Neural progenitor cell (in vitro differentiated cells): ENCODE results near the gene TIMM8B.

Source experiments
- EZH2phosphoT487 ChIP-seq: fragments of 200-600 bp; sonication (generic); IDR thresholded peaks from 2 replicates; pipeline ENCODE4 v1.6.1; 2017; ENCODE audit warnings: antibody characterized with exemption
- TF ChIP-seq, protein P1 (sequence below): fragments of 200-600 bp; sonication (generic); IDR thresholded peaks from 2 replicates; pipeline ENCODE4 v1.5.1; 2017; ENCODE audit warnings: antibody characterized with exemption, mild to moderate bottlenecking

DNA sequence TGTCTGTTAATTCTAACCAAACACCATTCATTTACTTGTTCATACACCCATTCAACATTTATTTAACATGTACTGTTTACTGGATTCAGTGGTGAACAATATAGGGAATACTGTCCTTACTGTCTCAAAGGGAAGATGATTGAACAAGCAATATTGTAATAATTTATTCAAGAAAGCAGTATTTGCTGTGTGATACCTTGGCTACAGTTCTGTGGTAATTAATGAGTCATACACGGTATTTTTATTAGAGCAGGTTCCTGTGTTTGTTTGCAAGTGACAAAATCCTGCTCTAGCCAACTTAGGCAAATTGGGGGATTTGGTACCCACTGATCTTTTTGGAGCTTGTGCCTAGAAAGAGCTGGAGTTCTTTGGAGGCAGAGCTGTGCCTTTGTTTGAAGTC is 28.5 kb downstream of the TIMM8B start:
- TF ChIP-seq, protein P1, sequence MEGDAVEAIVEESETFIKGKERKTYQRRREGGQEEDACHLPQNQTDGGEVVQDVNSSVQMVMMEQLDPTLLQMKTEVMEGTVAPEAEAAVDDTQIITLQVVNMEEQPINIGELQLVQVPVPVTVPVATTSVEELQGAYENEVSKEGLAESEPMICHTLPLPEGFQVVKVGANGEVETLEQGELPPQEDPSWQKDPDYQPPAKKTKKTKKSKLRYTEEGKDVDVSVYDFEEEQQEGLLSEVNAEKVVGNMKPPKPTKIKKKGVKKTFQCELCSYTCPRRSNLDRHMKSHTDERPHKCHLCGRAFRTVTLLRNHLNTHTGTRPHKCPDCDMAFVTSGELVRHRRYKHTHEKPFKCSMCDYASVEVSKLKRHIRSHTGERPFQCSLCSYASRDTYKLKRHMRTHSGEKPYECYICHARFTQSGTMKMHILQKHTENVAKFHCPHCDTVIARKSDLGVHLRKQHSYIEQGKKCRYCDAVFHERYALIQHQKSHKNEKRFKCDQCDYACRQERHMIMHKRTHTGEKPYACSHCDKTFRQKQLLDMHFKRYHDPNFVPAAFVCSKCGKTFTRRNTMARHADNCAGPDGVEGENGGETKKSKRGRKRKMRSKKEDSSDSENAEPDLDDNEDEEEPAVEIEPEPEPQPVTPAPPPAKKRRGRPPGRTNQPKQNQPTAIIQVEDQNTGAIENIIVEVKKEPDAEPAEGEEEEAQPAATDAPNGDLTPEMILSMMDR = no peak
- TF ChIP-seq EZH2phosphoT487 = no peak
